GM19372 (cell line): Measurements from ENCODE around the gene ANAPC16.

Source experiments
- ATAC-seq: cut with Tn5 transposase; IDR thresholded peaks from one replicate; pipeline ENCODE4 v1.9.1; 2021; ENCODE audit warnings: mild to moderate bottlenecking, low read depth, moderate library complexity; ENCODE audit not compliant: unreplicated experiment

Gene ANAPC16

DNA sequence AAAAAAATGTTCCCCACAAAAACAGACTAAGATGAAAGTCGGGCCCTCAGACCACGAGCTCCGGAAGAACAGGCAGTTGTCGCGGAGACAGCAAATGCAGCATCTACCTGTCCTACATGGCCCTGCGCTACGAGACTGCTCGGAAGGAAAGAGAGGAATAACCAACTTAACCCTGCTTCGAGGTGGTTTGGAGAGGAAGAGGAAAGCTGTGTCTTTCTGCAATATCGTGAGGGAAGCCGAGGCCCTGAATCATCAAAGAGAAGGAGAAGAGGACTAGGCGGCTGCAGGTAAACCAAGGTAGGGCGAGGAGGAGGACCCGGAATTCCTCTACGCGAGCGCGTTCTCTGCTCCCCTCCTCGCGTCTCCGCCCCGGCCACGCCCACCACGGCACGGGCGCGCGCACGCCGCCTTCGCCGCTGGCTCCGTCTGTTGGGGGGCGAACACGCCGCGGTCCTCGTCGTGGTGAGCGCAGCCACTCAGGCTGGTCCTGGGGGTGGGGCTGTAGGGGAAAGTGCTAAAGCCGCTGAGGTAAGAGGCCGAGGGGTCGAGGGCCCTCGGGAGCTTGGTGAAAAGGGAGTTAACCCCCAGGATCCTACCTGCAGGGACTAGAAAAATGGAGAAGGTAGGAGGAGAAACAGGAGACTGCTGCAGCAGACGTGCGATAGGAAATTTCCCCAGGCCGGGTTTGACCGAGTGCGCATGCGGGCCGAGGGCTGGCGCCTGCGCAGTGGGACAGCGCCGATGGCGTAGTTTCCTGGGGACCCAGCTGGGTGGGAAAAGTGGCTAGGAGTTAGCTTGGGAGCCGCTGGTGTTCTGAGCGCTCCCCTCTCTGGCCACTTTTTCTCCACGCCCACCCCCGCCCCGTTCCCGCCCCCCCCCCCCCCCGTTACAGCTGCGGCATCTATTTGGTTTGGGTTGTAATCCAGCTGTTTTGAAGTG lies at the start of gene ANAPC16, which contains the start of gene ASCC1:
TSS of gene ANAPC16 (plus strand) at position 402 of the 939 bp plus-strand sequence. CDS start 7,903 bp downstream, outside the sequence.
TSS of gene ASCC1 (minus strand) at position 666 of the 939 bp plus-strand sequence. CDS start 2,978 bp downstream, outside the sequence.
- peak; percentile 87 for ATAC-seq

DNA sequence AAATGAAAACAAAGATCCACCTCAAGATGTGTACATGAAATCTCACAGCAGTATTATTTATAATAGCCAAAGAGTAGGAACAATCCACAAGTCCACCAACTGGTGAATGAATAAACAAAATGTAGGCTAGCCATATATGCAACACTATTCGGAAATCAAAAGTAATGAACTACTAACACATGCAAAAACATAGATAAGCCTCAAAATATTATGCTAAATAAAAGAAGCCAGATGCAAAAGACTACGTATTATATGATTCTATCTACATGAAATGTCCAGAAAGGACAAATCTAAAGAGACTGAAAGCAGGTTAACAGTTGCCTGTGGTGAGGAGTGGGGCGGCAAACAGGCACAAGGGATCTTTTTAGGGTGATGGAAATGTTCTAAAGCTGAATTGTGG lies 48.7 kb upstream of the ANAPC16 start:
- no peak for ATAC-seq

GRCh38 chr10:72170263-72170662 lies 45.5 kb upstream of the ANAPC16 start:
- ATAC-seq: no peak

DNA sequence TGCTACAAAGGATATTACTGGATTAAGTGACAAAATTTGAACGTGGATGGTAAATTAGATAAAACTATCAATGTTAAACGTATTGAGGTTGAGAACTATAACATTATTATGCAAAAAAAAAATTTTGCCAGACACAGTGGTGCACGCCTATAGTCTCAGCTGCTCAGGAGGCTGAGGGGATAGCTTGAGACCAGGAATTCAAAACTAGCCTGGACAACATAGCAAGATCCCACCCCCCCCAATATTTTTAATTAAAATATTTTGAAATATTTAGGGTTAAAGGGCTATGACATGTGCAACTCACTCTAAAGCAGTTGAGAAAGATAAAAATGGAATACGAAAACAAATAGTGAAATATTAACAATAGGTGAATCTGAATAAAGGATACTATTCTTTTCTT lies 45.1 kb upstream of the ANAPC16 start:
- no peak for ATAC-seq

- ATAC-seq: no peak
Observed at GRCh38 chr10:72171175-72171630, 44.6 kb upstream of the ANAPC16 start.

- no peak for ATAC-seq
Observed at GRCh38 chr10:72173262-72173618, 42.6 kb upstream of the ANAPC16 start.

- ATAC-seq: no peak
Observed at GRCh38 chr10:72173619-72174296, 42.1 kb upstream of the ANAPC16 start.

- no peak for ATAC-seq
Observed at GRCh38 chr10:72174297-72174662, 41.5 kb upstream of the ANAPC16 start.

GRCh38 chr10:72175149-72175548 lies 40.7 kb upstream of the ANAPC16 start:
- ATAC-seq: no peak

DNA sequence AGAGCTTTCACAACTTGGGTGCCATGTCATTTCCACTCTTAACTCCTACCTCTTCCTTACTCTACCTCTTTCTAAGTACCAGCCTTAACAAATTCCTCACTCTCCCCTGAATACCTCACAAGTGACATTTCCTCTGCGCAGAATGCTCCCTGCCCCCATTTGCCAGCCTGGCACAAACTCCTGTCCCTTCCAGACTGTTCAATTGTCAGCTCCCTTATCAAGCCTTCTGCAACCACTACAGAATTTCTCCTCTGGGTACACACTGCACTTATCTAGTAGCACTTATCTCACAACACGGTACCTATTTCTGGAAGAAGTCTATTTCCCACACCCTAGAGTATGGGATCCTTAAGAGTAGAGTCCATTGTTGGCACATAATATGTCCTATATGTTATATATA lies 39.1 kb upstream of the ANAPC16 start:
- no peak for ATAC-seq

GRCh38 chr10:72177454-72177853 lies 38.4 kb upstream of the ANAPC16 start:
- ATAC-seq: no peak

DNA sequence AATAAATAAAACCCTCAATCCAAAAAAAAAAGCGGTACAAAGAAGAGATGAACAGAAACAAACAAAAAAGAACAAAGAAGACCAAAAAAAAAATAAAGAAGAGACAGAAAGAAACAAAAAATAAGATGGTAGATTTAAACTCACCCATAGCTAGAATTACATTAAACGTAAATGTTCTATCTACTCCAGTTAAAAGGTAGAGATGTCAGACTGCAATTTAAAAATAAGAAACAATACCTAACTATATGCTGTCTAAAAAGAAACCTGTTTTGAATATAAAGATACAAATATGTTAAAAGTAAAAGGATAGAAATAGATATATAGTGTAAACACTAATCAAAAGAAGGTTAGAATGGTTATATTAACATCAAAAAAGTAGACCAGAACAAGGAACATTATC lies 31.7 kb upstream of the ANAPC16 start:
- no peak for ATAC-seq

- ATAC-seq: no peak
Observed at GRCh38 chr10:72186258-72186981, 29.4 kb upstream of the ANAPC16 start.

DNA sequence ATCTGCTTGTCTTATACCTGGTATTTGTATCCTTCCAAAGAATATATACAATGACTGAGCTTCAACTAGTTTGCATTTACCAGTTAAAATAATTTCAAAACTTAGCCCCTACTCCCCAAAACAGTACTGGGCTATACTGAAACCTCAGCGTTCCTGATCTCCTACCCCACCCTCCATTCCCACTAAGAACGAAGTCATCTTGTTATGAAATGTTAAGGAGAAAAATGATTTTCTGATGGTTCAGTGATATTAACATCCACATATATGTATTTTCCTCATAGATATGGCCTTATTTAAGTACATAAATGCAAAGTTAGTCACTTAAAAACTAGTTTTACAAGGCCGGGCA lies 28.9 kb upstream of the ANAPC16 start:
- ATAC-seq: no peak

GRCh38 chr10:72194949-72195348 lies 20.9 kb upstream of the ANAPC16 start:
- no peak for ATAC-seq

- ATAC-seq: no peak
Observed at GRCh38 chr10:72200883-72201282, 14.9 kb upstream of the ANAPC16 start.

GRCh38 chr10:72201293-72201692 lies 14.5 kb upstream of the ANAPC16 start:
- ATAC-seq: no peak

DNA sequence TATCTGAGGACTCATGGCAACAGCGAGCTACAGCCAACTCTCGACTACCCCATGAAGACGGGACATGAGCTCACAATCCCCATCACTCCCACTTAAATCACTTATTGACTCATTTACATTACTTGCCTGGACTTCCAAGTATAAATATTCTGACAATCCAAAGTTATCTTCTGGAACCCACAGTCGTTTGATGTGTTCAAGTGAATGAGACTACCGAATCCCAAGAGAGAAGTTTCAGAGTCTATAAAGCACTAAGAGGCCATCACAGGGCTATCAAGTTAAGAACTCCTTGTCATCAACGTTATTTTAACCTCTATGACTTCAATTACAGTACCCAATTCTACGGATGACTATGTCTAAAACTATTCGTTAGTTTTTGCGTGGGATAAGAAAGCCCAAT lies 11.5 kb upstream of the ANAPC16 start:
- ATAC-seq: no peak

GRCh38 chr10:72204724-72205123 lies 11.1 kb upstream of the ANAPC16 start:
- no peak for ATAC-seq

DNA sequence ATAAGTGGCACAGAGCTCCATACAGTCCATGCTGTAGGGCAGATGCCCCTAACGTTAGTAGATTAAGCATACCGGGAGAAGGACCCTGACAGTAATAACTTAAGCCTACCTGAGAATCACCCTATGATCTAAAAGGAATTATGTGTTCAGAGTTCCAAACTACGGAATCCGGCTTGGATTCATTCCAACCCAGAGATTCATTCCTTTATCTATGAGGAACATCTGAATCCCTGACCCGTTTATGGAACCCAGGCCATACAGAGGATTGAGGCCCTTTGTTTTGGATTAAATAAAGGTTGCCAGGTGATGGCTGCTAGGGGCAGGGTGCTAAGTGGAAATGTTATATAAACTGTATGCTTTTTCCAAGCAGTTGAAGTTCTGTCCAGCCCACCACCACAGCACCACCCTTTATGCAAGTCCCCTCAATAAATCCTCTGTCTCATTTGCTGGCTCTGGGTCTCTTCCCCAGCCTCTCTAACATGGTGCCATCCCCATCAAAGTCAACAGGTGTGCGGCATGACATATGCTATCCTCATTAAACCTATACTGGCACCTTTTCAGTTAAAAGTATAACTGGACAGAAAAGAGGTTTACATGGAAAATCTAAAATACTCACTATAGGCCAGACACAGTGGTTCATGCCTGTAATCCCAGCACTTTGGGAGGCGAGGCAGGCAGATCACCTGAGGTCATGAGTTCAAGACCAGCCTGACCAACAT lies 9.1 kb upstream of the ANAPC16 start:
- no peak for ATAC-seq
